ENCODE results near the gene GDF2. TPM values are rescaled to one million over a fixed set of nuclear protein-coding genes. Genes with fewer than 3 reads are reported as not detected.

Gene GDF2
- total RNA-seq, 1 experiment from 2014 or later: not detected

DNA sequence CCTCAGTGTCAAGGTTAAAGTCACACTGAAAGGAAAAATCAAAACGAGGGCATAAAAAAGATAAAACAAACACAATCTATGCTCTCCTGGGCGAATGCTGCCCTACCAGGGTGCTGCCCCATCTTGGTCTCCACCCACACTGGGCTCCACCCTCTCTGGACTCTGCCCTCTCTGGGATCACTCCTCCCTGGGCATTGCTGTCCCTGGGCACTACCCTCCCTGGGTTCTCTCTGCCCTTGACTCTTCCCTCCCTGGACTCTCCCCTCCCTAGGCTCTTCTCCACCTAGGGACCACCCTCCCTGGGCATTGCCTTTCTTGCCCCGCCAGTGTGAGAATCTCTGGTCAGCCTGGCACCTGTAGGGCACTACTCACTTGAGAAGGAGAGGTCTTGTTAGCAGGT lies 8.6 kb downstream of the GDF2 start:
- no peak overlapping the region for H2BK12ac ChIP-seq (ENCODE audit: insufficient read length, low read depth, low read length)
- Mint-ChIP-seq H3K9me3 (peaks cover 0 to 2% of the 10 kb centered on the region in 2 experiments; a peak in 2 of 5 replicates), H3K4me1 (no peaks in the 10 kb centered on the region; a peak in 1 of 4 replicates), H3K36me3 (ENCODE audit: insufficient read depth in 1 of 3, low read depth in 3 of 3) (no peaks in the 10 kb centered on the region), H3K4me3 (no peak overlapping the region), H3K27me3 (ENCODE audit: low read depth) (peaks cover 1% of the 10 kb centered on the region; the same call in 1 of the 2 replicates), H3K27ac (no peak overlapping the region; a peak in 1 of 7 replicates)
- no peak overlapping the region for H3K14ac ChIP-seq (ENCODE audit: insufficient read depth, low read length)
- no peak overlapping the region for H3K18ac ChIP-seq (ENCODE audit: insufficient read length, low read depth, low read length)
- H3K23me2 ChIP-seq (ENCODE audit: insufficient read length, low read depth, low read length, poor library complexity, severe bottlenecking): no peaks in the 10 kb centered on the region
- H3K27ac ChIP-seq (ENCODE audit: insufficient read length, low read depth, low read length): no peak overlapping the region
- no peak overlapping the region for H2BK20ac ChIP-seq (ENCODE audit: low read depth, low read length, poor library complexity, severe bottlenecking)
- no peak overlapping the region for H3K23ac ChIP-seq (ENCODE audit: insufficient read length, low read depth, low read length)
- H3K4ac ChIP-seq (ENCODE audit: low read depth, low read length): no peak overlapping the region
- no peaks in the 10 kb centered on the region for H3K79me1 ChIP-seq (ENCODE audit: insufficient read depth, low read depth, low read length, poor library complexity, severe bottlenecking)
- DNase-seq: no peak
- TF ChIP-seq, protein P1, sequence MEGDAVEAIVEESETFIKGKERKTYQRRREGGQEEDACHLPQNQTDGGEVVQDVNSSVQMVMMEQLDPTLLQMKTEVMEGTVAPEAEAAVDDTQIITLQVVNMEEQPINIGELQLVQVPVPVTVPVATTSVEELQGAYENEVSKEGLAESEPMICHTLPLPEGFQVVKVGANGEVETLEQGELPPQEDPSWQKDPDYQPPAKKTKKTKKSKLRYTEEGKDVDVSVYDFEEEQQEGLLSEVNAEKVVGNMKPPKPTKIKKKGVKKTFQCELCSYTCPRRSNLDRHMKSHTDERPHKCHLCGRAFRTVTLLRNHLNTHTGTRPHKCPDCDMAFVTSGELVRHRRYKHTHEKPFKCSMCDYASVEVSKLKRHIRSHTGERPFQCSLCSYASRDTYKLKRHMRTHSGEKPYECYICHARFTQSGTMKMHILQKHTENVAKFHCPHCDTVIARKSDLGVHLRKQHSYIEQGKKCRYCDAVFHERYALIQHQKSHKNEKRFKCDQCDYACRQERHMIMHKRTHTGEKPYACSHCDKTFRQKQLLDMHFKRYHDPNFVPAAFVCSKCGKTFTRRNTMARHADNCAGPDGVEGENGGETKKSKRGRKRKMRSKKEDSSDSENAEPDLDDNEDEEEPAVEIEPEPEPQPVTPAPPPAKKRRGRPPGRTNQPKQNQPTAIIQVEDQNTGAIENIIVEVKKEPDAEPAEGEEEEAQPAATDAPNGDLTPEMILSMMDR (conservative IDR thresholded peaks at IDR 0.05): no peak
- no peaks in the 10 kb centered on the region for H3K9me3 ChIP-seq (ENCODE audit: control insufficient read depth, low read depth, low read length)
- WGBS (ENCODE audit: extremely low coverage, insufficient read length, low lambda C conversion rate): no CpG with 5 or more reads among the region's 3 CpGs
- H3T11ph ChIP-seq (ENCODE audit: low read length): no peak overlapping the region
- H4K5ac ChIP-seq (ENCODE audit: insufficient read length, low read depth, low read length): no peak overlapping the region
- H4K91ac ChIP-seq (ENCODE audit: insufficient read length, low read depth, low read length): no peak overlapping the region
- no peak overlapping the region for H2BK120ac ChIP-seq (ENCODE audit: low read depth, low read length, poor library complexity, severe bottlenecking)
- no peak overlapping the region for H2AFZ ChIP-seq (ENCODE audit: low read length)
- H4K8ac ChIP-seq (replicated peaks; ENCODE audit: insufficient read length, low read depth, low read length): no peak overlapping the region
- no peak overlapping the region for H2BK5ac ChIP-seq (ENCODE audit: insufficient read length, low read length)
- H3K27me3 ChIP-seq (ENCODE audit: insufficient read depth, low read length): no peaks in the 10 kb centered on the region
- H3K4me2 ChIP-seq (ENCODE audit: insufficient read depth, insufficient read length, low read length): no peak overlapping the region
- no peak overlapping the region for H2AK5ac ChIP-seq (ENCODE audit: insufficient read length, low read length)
- H3K9ac ChIP-seq (ENCODE audit: extremely low read depth, insufficient read length, low read length): no peak overlapping the region
- no peaks in the 10 kb centered on the region for H4K20me1 ChIP-seq (ENCODE audit: control insufficient read depth, insufficient read depth, insufficient read length)
- H3K56ac ChIP-seq (ENCODE audit: insufficient read length, low read depth, low read length): no peak overlapping the region
- H3K4me1 ChIP-seq (ENCODE audit: insufficient read depth, low read length): no peaks in the 10 kb centered on the region
- no peak overlapping the region for H2BK15ac ChIP-seq (ENCODE audit: low read depth, low read length)
- H3K79me2 ChIP-seq (ENCODE audit: insufficient read depth, low read length): no peaks in the 10 kb centered on the region
